Measurements from ENCODE around the gene GTPBP2.
"Not testable (repeated sequence)": the region's sequence is repeated elsewhere in the genome, so short reads cannot be mapped to it uniquely, and the experiment has no call there.

- TF ChIP-seq, protein P1, sequence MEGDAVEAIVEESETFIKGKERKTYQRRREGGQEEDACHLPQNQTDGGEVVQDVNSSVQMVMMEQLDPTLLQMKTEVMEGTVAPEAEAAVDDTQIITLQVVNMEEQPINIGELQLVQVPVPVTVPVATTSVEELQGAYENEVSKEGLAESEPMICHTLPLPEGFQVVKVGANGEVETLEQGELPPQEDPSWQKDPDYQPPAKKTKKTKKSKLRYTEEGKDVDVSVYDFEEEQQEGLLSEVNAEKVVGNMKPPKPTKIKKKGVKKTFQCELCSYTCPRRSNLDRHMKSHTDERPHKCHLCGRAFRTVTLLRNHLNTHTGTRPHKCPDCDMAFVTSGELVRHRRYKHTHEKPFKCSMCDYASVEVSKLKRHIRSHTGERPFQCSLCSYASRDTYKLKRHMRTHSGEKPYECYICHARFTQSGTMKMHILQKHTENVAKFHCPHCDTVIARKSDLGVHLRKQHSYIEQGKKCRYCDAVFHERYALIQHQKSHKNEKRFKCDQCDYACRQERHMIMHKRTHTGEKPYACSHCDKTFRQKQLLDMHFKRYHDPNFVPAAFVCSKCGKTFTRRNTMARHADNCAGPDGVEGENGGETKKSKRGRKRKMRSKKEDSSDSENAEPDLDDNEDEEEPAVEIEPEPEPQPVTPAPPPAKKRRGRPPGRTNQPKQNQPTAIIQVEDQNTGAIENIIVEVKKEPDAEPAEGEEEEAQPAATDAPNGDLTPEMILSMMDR (conservative IDR thresholded peaks at IDR 0.05) = not testable (repeated sequence)
- not testable (repeated sequence) for TF ChIP-seq EZH2 (IDR thresholded peaks at IDR 0.05; ENCODE audit: low read depth)
Observed at GRCh38 chr6:43633002-43633401, 3.9 kb upstream of the GTPBP2 start.

Measured in PC-9 (cell line).